Motor neuron (in vitro differentiated cells): ENCODE results near the gene HCN2. TPM values are rescaled to one million over a fixed set of nuclear protein-coding genes. Genes with fewer than 3 reads are reported as not detected.

Source experiments
- ATAC-seq, 8 experiments: fragments of 200-7000 bp; cut with Tn5 transposase; replicated peaks in 6 of 8; 2 replicates each; pipeline ENCODE4 v1.8.0; 2021; ENCODE audit warnings: mild to moderate bottlenecking in 8 of 8, moderate library complexity in 8 of 8
- H3K27ac ChIP-seq, 2 donors: fragments of 250-450 bp; sonication (Bioruptor Pico); 2 replicates each; pipeline ENCODE4 v1.9.0; 2021; ENCODE audit warnings: antibody characterized with exemption in 2 of 2, mild to moderate bottlenecking in 2 of 2, moderate library complexity in 1 of 2
- H3K4me1 ChIP-seq, 2 donors: fragments of 250-450 bp; sonication (Bioruptor Pico); replicated peaks in 1 of 2; 2 replicates each; pipeline ENCODE4 v1.6.1; 2021; ENCODE audit warnings: antibody characterized with exemption in 2 of 2, mild to moderate bottlenecking in 2 of 2, moderate library complexity in 1 of 2
- H3K4me3 ChIP-seq, 5 donors: fragments of 250-450 bp; sonication (Bioruptor Pico); 2 replicates each; pipeline ENCODE4 v1.9.0; 2021; ENCODE audit warnings: antibody characterized with exemption in 5 of 5, mild to moderate bottlenecking in 5 of 5, moderate library complexity in 4 of 5
- WGBS, 10 experiments: fragments of 450-650 bp; shearing (Covaris generic); methylation state at CpG; one replicate each; pipeline ENCODE4 v1.0.0; 2022; 5-methylcytosine and 5-hydroxymethylcytosine counted together
- in situ Hi-C, 9 experiments: fragments of 400-800 bp; cut with MboI; loops; one replicate each; pipeline ENCODE4 v1.15.0; 2021; ENCODE audit warnings: low sequenced_read_pairs in 9 of 9, low pct_unique_long_range_greater_than_20kb in 2 of 9; ENCODE audit not compliant: unreplicated experiment in 9 of 9
- total RNA-seq, 8 experiments: library from RNA; unstranded; fragments of 300-600 nt; gene quantifications; 2 replicates each; pipeline versions ENCODE4 v1.2.3 to v1.2.4, GENCODE V29; 2022

Gene HCN2
- total RNA-seq, 8 experiments from 2014 or later: 0.31 to 8.1 (median 1.9) TPM

DNA sequence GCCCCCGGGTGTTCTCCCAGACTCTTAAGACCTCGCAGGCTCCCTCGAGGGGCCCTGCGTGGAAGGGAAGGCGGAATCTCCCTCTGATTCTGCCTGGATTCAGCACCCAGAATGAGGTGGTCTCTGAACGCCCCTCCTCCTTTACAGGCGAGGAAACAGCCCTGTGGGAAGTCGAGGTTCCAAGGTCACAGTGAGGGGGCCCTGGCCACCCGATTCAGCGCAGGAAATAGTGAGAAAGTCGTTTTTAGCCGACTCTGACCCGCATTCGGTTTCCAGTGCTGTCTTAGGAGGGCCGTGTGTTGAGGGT lies 16.2 kb upstream of the HCN2 start:
- 0% methylated on average over 1 to 8 of the region's 15 CpGs; no CpG with 5 or more reads in 3 of the 10 experiments for WGBS, 10 experiments
- peaks cover 22% of the 10 kb centered on the region in 2 donors for H3K4me1 ChIP-seq
- peak overlapping the region; percentile 81 to 87 for H3K27ac ChIP-seq
- peak overlapping the region; percentile 74 to 94 (median 81) for H3K4me3 ChIP-seq
- no peak for ATAC-seq
- in situ Hi-C loops: no loop called here

GRCh38 chr19:574658-575526 lies 14.8 kb upstream of the HCN2 start:
- in situ Hi-C loops: loop anchor here in 2 of 9 experiments (25.0 kb wide), 1 partner anchor 162 kb away; no protein-coding TSS in a partner anchor
- ATAC-seq: peak; percentile 8 to 58 (median 44)
- WGBS, 10 experiments: 0 to 47% (median 20%) methylated on average over 2 to 6 of the region's 32 CpGs; no CpG with 5 or more reads in 4 of the 10 experiments
- peak overlapping the region; percentile 11 to 24 for H3K27ac ChIP-seq
- peak overlapping the region; percentile 74 to 94 (median 81) for H3K4me3 ChIP-seq
- H3K4me1 ChIP-seq: peaks cover 22% of the 10 kb centered on the region in 2 donors

DNA sequence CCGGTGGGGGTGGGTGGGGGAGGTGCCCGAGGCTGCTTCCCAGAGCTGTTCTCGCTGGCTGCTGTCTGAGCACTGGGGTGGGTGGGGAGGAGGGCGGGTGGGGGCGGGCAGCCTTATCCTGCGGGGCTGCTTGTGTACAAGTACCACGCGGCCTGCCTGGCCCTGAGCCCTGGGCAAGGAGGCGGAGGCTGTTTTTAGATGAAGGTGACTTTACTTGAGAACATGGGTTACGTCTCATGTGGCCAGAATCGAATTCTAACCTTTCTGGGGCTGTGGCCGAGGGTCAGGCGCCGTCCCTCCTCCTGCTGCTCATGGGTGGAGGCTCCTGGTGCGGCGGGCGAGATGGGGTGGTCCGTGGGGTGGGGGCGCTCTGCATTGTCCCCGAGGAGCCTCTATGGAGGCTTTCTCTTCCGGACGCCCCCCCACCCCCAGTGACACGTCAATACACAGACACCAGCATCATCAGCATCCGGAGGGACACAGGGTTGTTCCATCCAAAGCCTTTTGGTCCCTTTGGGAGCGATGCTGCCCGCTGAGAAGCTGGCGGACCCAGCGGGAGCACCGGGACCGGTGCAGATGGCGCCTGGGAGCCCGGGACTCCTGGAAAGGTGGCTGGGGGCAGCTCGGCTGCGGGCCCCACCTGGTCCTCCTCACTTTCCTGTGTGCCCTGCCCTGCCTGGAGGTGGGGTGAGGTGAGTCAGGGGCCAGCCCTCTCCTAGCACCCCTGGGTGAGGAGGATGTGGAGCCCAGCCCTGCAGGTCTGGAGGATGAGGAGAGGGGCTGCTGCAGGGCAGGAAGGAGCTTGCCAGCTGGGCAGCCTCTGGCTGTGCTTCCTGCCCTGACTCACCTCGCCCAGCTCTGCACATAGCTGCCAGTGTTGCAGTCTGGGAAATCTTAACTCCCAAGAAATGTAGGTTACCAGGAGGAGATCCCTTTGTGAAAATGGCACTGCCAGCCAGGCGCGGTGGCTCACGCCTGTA lies 13.9 kb upstream of the HCN2 start:
- Histone ChIP-seq H3K4me3 (peak overlapping the region; percentile 74 to 94 (median 81)), H3K27ac (peak overlapping the region; percentile 28 to 40), H3K4me1 (peaks cover 22% of the 10 kb centered on the region in 2 donors)
- peak in 7 of 8 experiments; percentile 0 to 33 (median 22) for ATAC-seq
- 43 to 87% methylated on average over 3 of the region's 38 CpGs; no CpG with 5 or more reads in 8 of the 10 experiments for WGBS, 10 experiments
- in situ Hi-C loops: loop anchor here in 2 of 9 experiments (25.0 kb wide), 1 partner anchor 161 kb away; no protein-coding TSS in a partner anchor

GRCh38 chr19:576768-577438 lies 12.8 kb upstream of the HCN2 start:
- Histone ChIP-seq H3K27ac (no peak overlapping the region), H3K4me1 (peaks cover 18 to 22% of the 10 kb centered on the region in 2 donors), H3K4me3 (no peak overlapping the region)
- ATAC-seq: no peak
- in situ Hi-C loops: loop anchor here in 2 of 9 experiments (25.0 kb wide), 1 partner anchor 160 kb away; no protein-coding TSS in a partner anchor
- 82 to 100% methylated on average over 2 to 3 of the region's 28 CpGs; no CpG with 5 or more reads in 8 of the 10 experiments for WGBS, 10 experiments

DNA sequence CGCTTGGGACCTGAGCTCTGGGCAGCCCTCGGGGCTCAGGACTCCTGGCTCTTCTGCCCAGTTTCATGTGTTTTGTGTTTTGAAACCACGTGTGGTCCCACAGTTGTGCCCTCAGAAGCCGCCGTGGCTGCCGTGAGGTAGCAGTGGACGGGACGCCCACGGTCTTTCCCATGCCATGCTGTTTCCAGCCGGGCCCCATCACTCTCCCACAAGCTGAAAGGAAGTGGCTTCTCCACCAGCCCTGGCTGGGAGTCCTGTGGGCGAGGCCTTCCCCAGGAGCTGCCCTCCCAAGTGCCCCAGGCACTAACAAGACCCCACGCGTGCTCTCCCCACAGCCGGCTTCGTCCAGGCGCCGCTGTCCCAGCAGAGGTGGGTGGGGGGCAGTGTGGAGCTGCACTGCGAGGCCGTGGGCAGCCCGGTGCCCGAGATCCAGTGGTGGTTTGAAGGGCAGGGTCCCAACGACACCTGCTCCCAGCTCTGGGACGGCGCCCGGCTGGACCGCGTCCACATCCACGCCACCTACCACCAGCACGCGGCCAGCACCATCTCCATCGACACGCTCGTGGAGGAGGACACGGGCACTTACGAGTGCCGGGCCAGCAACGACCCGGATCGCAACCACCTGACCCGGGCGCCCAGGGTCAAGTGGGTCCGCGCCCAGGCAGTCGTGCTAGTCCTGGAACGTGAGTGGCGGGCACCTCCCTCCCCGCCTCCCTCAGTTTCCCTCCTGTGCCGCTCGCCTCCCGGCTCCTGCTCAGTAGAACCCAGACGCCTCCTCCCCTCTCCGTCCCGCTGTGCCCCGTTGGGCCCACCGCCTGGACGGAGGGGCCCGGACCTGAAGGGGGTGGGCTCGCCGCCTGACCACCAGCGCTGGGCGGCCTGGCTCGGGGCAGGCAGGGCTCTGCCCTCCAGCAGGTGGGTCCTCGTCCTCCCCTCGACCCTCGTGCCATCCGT lies 12.0 kb upstream of the HCN2 start:
- in situ Hi-C loops: loop anchor here in 2 of 9 experiments (25.0 kb wide), 1 partner anchor 160 kb away; no protein-coding TSS in a partner anchor
- peaks cover 18 to 22% of the 10 kb centered on the region in 2 donors for H3K4me1 ChIP-seq
- no peak for ATAC-seq
- 40 to 90% (median 81%) methylated on average over 1 to 4 of the region's 66 CpGs; no CpG with 5 or more reads in 7 of the 10 experiments for WGBS, 10 experiments
- no peak overlapping the region for H3K4me3 ChIP-seq
- no peak overlapping the region for H3K27ac ChIP-seq

- no peak overlapping the region for H3K27ac ChIP-seq
- ATAC-seq: no peak
- H3K4me3 ChIP-seq: no peak overlapping the region
- in situ Hi-C loops: loop anchor here in 2 of 9 experiments (25.0 kb wide), 1 partner anchor 158 kb away; no protein-coding TSS in a partner anchor
- 88 to 98% (median 96%) methylated on average over 9 to 22 of the region's 46 CpGs; no CpG with 5 or more reads in 7 of the 10 experiments for WGBS, 10 experiments
- H3K4me1 ChIP-seq: peaks cover 12 to 18% of the 10 kb centered on the region in 2 donors
Observed at GRCh38 chr19:579111-579841, 10.4 kb upstream of the HCN2 start.

DNA sequence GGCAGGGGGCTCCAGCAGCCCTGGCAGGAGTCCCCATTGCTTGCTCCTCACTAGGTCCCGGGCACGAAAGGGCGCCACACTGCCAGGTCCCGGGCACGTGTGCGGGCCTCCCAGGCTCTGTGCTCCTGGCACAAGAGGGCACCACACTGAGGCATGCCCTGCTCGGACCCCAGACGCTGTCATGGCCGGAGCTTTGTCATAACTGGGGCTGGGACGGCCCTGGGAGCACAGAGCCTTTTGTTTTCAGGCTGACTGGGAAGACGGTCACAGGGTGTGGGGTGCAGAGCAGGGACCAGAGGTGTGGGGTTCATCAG lies 9.9 kb upstream of the HCN2 start:
- in situ Hi-C loops: loop anchor here in 2 of 9 experiments (25.0 kb wide), 1 partner anchor 158 kb away; no protein-coding TSS in a partner anchor
- WGBS, 10 experiments: 100% methylated on average over 3 of the region's 11 CpGs; no CpG with 5 or more reads in 9 of the 10 experiments
- H3K4me1 ChIP-seq: peaks cover 8 to 13% of the 10 kb centered on the region in 2 donors
- no peak overlapping the region for H3K4me3 ChIP-seq
- no peak overlapping the region for H3K27ac ChIP-seq
- no peak for ATAC-seq

DNA sequence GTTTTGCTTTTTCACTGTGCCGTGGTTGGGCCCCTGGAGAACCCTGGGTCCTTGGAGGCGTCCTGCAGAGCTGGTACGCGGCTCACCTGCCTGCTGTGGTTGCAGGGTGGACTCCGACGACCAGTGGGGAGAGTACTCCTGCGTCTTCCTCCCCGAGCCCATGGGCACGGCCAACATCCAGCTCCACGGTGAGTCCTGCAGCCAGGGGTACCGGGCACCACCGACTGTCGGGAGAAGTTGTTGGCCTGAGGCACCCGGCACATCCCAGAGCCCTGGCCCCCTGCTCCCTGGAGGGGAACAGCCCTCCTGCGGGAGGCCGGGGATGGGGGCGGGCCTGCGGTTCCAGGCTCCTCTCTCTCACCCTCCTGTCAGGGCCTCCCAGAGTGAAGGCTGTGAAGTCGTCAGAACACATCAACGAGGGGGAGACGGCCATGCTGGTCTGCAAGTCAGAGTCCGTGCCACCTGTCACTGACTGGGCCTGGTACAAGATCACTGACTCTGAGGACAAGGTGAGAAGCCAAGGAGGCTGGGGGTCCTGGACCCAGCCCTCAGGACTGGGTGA lies 9.3 kb upstream of the HCN2 start:
- in situ Hi-C loops: loop anchor here in 2 of 9 experiments (25.0 kb wide), 1 partner anchor 157 kb away; no protein-coding TSS in a partner anchor
- WGBS, 10 experiments: 75 to 96% (median 87%) methylated on average over 2 to 9 of the region's 22 CpGs; no CpG with 5 or more reads in 5 of the 10 experiments
- Histone ChIP-seq H3K4me1 (peaks cover 7 to 13% of the 10 kb centered on the region in 2 donors), H3K4me3 (no peak overlapping the region), H3K27ac (no peak overlapping the region)
- ATAC-seq: no peak

DNA sequence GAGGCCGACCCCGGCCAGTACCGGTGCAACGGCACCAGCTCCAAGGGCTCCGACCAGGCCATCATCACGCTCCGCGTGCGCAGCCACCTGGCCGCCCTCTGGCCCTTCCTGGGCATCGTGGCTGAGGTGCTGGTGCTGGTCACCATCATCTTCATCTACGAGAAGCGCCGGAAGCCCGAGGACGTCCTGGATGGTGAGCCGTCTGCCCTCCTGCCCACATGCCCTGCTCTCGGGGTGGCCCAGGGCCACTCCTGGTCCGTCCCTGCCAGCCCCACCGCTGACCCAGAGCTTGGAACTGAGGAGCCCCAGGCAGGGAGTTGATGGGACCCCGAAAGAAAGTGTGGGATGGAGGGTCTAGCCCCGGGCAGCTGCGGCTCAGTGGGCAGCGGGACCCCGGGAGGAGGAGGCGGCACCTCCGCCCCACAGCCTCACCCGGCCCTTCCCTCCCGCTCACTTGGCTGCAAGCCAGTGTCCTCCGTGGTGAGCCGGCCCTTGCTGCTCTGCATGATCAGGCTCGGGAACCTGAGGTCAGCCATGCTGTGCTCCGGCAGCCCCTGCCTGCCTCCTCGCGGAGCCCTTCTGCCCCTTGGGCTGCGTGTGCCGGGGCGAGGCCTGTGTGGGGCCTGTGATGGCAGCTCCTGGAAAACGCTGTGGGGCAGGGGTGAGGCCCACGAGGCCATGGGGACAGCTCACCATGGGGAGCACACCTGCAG lies 8.1 kb upstream of the HCN2 start:
- no peak overlapping the region for H3K27ac ChIP-seq
- no peak for ATAC-seq

More for the DNA sequence above, 8.1 kb upstream of the HCN2 start:
- in situ Hi-C loops: loop anchor here in 2 of 9 experiments (25.0 kb wide), 1 partner anchor 156 kb away; no protein-coding TSS in a partner anchor
- Histone ChIP-seq H3K4me1 (peaks cover 0 to 3% of the 10 kb centered on the region in 2 donors), H3K4me3 (no peak overlapping the region)
- 88 to 100% methylated on average over 2 to 8 of the region's 40 CpGs; no CpG with 5 or more reads in 8 of the 10 experiments for WGBS, 10 experiments
